Measurements from ENCODE around the gene FBH1. TPM values are rescaled to one million over a fixed set of nuclear protein-coding genes. Genes with fewer than 3 reads are reported as not detected.

FBH1 gene
- total and polyA plus RNA-seq, 10 of the 15 experiments (the other 5 are each of a cell fraction or from before 2014, with no cell fraction given) = 6.1 to 67.6 (median 47.2) TPM

GRCh38 chr10:5895365-5895764, 5.3 kb downstream of the FBH1 start:
- SMC1A ChIA-PET (ENCODE audit: uncharacterized antibody, unreplicated experiment) = interaction anchor here (1.5 to 2.1 kb wide), 4 partner anchors 10 to 81 kb away, joined by 3 to 6 read pairs (median 5); no protein-coding TSS in a partner anchor
- H3K4me2 ChIP-seq (ENCODE audit: control insufficient read depth, insufficient read depth) = peak overlapping the region; percentile 96

More at GRCh38 chr10:5895365-5895764, 5.3 kb downstream of the FBH1 start:
- Histone ChIP-seq H2AFZ (ENCODE audit: control insufficient read depth, low read depth, low read length) (no peak overlapping the region), H3K4me1 (ENCODE audit: control insufficient read depth, insufficient read depth, low read length) (peaks cover 26% of the 10 kb centered on the region), H3K4me3 (peak overlapping the region; percentile 54; the same call in 1 of the 2 replicates), H3K27me3 (replicated peaks in 1 of 2; ENCODE audit: control insufficient read depth in 2 of 2, insufficient read depth in 2 of 2, low read length in 1 of 2) (no peaks in the 10 kb centered on the region), H3K9me3 (replicated peaks; ENCODE audit: control insufficient read depth, insufficient read depth, low read length) (peaks cover 3% of the 10 kb centered on the region), H3K36me3 (ENCODE audit: control insufficient read depth in 2 of 2, insufficient read depth in 2 of 2, low read length in 1 of 2) (peaks cover 1 to 14% of the 10 kb centered on the region in 2 experiments; a peak in 3 of 4 replicates), H4K20me1 (ENCODE audit: control insufficient read depth, insufficient read depth) (no peaks in the 10 kb centered on the region; the same call in 1 of the 2 replicates), H3K79me2 (ENCODE audit: control insufficient read depth, insufficient read depth, low read length) (peaks cover 55% of the 10 kb centered on the region), H3K9ac (ENCODE audit: control insufficient read depth, insufficient read depth, low read length) (peak overlapping the region; percentile 29; the same call in 1 of the 2 replicates), H3K27ac (ENCODE audit: control insufficient read depth, insufficient read depth) (peak overlapping the region; percentile 81)
- intact Hi-C loops (cut with micrococcal nuclease; ENCODE audit: unreplicated experiment) (no loop called here), in situ Hi-C loops (cut with MboI) (no loop called here)
- ATAC-seq (no peak; the same call in 2 of the 3 replicates), FAIRE-seq (no peak), DNase-seq (ENCODE audit: low read depth, low spot score) (no peak)
- whole genome bisulfite sequencing (ENCODE audit: insufficient coverage, insufficient replicate concordance, low lambda C conversion rate, missing lambda C conversion rate) = 63% methylated on average over 3 of the region's 3 CpGs
- POLR2A ChIA-PET = no interaction called here
- TF ChIP-seq HDAC2 (IDR thresholded peaks at IDR 0.05) = no peak
- TF ChIP-seq, protein P1, sequence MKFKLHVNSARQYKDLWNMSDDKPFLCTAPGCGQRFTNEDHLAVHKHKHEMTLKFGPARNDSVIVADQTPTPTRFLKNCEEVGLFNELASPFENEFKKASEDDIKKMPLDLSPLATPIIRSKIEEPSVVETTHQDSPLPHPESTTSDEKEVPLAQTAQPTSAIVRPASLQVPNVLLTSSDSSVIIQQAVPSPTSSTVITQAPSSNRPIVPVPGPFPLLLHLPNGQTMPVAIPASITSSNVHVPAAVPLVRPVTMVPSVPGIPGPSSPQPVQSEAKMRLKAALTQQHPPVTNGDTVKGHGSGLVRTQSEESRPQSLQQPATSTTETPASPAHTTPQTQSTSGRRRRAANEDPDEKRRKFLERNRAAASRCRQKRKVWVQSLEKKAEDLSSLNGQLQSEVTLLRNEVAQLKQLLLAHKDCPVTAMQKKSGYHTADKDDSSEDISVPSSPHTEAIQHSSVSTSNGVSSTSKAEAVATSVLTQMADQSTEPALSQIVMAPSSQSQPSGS (IDR thresholded peaks at IDR 0.05; ENCODE audit: low read length) = no peak
- TF ChIP-seq, protein P2, sequence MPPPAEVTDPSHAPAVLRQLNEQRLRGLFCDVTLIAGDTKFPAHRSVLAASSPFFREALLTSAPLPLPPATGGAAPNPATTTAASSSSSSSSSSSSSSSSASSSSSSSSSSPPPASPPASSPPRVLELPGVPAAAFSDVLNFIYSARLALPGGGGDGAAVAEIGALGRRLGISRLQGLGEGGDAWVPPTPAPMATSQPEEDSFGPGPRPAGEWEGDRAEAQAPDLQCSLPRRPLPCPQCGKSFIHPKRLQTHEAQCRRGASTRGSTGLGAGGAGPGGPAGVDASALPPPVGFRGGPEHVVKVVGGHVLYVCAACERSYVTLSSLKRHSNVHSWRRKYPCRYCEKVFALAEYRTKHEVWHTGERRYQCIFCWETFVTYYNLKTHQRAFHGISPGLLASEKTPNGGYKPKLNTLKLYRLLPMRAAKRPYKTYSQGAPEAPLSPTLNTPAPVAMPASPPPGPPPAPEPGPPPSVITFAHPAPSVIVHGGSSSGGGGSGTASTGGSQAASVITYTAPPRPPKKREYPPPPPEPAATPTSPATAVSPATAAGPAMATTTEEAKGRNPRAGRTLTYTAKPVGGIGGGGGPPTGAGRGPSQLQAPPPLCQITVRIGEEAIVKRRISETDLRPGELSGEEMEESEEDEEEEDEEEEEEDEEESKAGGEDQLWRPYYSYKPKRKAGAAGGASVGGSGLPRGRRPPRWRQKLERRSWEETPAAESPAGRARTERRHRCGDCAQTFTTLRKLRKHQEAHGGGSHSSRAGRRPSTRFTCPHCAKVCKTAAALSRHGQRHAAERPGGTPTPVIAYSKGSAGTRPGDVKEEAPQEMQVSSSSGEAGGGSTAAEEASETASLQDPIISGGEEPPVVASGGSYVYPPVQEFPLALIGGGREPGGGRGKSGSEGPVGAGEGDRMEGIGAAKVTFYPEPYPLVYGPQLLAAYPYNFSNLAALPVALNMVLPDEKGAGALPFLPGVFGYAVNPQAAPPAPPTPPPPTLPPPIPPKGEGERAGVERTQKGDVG (CRISPR knock-in tag; IDR thresholded peaks at IDR 0.05) = no peak
- TF ChIP-seq TCF7 (IDR thresholded peaks at IDR 0.05; ENCODE audit: borderline replicate concordance) = no peak
- no TSS peak for BruUV-seq (replicated peaks)
- CTCF ChIA-PET = interaction anchor here (1.0 to 1.6 kb wide), 2 partner anchors 9 to 119 kb away, joined by 3 to 5 read pairs; no protein-coding TSS in a partner anchor
- RAD21 ChIA-PET (ENCODE audit: unreplicated experiment) = interaction anchor here (1.2 to 1.9 kb wide), 2 partner anchors 9 to 88 kb away, joined by 3 to 5 read pairs; no protein-coding TSS in a partner anchor

All from GM12878 (cell line).